Keratinocyte (primary cell): Measurements from ENCODE around the gene BTG3. TPM values are rescaled to one million over a fixed set of nuclear protein-coding genes. Genes with fewer than 3 reads are reported as not detected.

Experiments
- DNase-seq: peaks from one replicate; pipeline ENCODE4 v3.0.0-alpha.2; 2011; ENCODE audit warnings: low read depth, missing footprints, low spot score
- FAIRE-seq: peaks from 2 replicates; lab custom pipeline; 2011; peaks lifted over from hg19 to GRCh38; lab: Jason Lieb, UNC
- H2AFZ ChIP-seq: 2 replicates; pipeline ENCODE4 v1.6.0; 2012; ENCODE audit warnings: low read length, control low read depth, inconsistent platforms; ENCODE audit not compliant: control insufficient read depth
- H3K27ac ChIP-seq: 2 replicates; pipeline ENCODE4 v1.5.1; 2011; ENCODE audit warnings: low read length; ENCODE audit not compliant: control insufficient read depth, insufficient read depth
- H3K27me3 ChIP-seq: 3 replicates; pipeline ENCODE4 v1.6.0; 2011; ENCODE audit warnings: low read length; ENCODE audit not compliant: control insufficient read depth, insufficient read depth; ENCODE audit errors: extremely low read depth
- H3K36me3 ChIP-seq, 2 experiments: 2 replicates in 1 of 2; 3 replicates in 1 of 2; pipeline ENCODE4 v1.5.1; 2011; ENCODE audit warnings: low read length in 2 of 2, mild to moderate bottlenecking in 1 of 2; ENCODE audit not compliant: control insufficient read depth in 2 of 2, insufficient read depth in 2 of 2; ENCODE audit errors: extremely low read depth in 1 of 2
- H3K4me1 ChIP-seq: 3 replicates; pipeline ENCODE4 v1.5.1; 2011; ENCODE audit warnings: low read length; ENCODE audit not compliant: control insufficient read depth, insufficient read depth; ENCODE audit errors: extremely low read depth
- H3K4me2 ChIP-seq: 3 replicates; pipeline ENCODE4 v1.6.0; 2011; ENCODE audit warnings: low read depth, low read length; ENCODE audit not compliant: control insufficient read depth, insufficient read depth; ENCODE audit errors: extremely low read depth
- H3K4me3 ChIP-seq, 3 experiments: fragments of 200-600 bp in 1 of 3; sonication (generic) in 1 of 3; 2 replicates in 2 of 3; 3 replicates in 1 of 3; pipeline ENCODE4 v1.5.1; 2011 to 2016; ENCODE audit warnings: low read length in 3 of 3, mild to moderate bottlenecking in 3 of 3, control low read depth in 2 of 3, inconsistent platforms in 1 of 3, low read depth in 1 of 3, mixed read lengths in 1 of 3, mixed run types in 1 of 3, moderate library complexity in 1 of 3; ENCODE audit not compliant: control insufficient read depth in 2 of 3, insufficient read depth in 2 of 3; ENCODE audit errors: extremely low read depth in 1 of 3
- H3K79me2 ChIP-seq: 2 replicates; pipeline ENCODE4 v1.6.0; 2012; ENCODE audit warnings: low read length; ENCODE audit not compliant: control insufficient read depth, insufficient read depth
- H3K9ac ChIP-seq: 3 replicates; pipeline ENCODE4 v1.6.0; 2011; ENCODE audit warnings: low read length; ENCODE audit not compliant: control insufficient read depth, insufficient read depth; ENCODE audit errors: extremely low read depth
- H3K9me1 ChIP-seq: 3 replicates; pipeline ENCODE4 v1.6.0; 2011; ENCODE audit warnings: low read length; ENCODE audit not compliant: control insufficient read depth, insufficient read depth; ENCODE audit errors: extremely low read depth
- H3K9me3 ChIP-seq: 2 replicates; pipeline ENCODE4 v1.5.1; 2012; ENCODE audit warnings: low read depth, low read length; ENCODE audit not compliant: control insufficient read depth
- H4K20me1 ChIP-seq: 3 replicates; pipeline ENCODE4 v1.6.0; 2011; ENCODE audit warnings: low read length; ENCODE audit not compliant: control insufficient read depth, insufficient read depth; ENCODE audit errors: extremely low read depth
- CTCF ChIP-seq, 3 experiments: IDR thresholded peaks in 1 of 3; conservative IDR thresholded peaks in 1 of 3; optimal IDR thresholded peaks in 1 of 3; 2 replicates in 2 of 3; 3 replicates in 1 of 3; pipeline versions ENCODE3 to v1.5.1; 2011; ENCODE audit warnings: low read length in 3 of 3, mild to moderate bottlenecking in 3 of 3, moderate library complexity in 2 of 3, control low read depth in 1 of 3, inconsistent platforms in 1 of 3; ENCODE audit not compliant: insufficient read depth in 2 of 3; ENCODE audit errors: extremely low read depth in 1 of 3
- EZH2 ChIP-seq: IDR thresholded peaks from one replicate; pipeline ENCODE4 v1.6.1; 2012; ENCODE audit warnings: inconsistent platforms, mild to moderate bottlenecking, low read length, moderate library complexity
- dilution Hi-C: fragments of 300-500 bp; cut with MboI; formaldehyde crosslinking; loops from one replicate; pipeline ENCODE4 v1.7.0; 2020; ENCODE audit warnings: low sequenced_read_pairs; ENCODE audit not compliant: extremely low pct_ligation_motif_present
- polyA plus RNA-seq, 5 experiments: library from polyadenylated mRNA; depleted of rRNA in 3 of 5; stranded (reverse) in 3 of 5; stranded (forward) in 1 of 5; unstranded in 1 of 5; fragments of >200 nt; gene quantifications; 1 replicate in 1 of 5; 2 replicates in 3 of 5; 3 replicates in 1 of 5; pipeline versions ENCODE4 v1.2.1 to v1.2.3, GENCODE V29; 2011 to 2012; ENCODE audit warnings: missing spikeins in 2 of 5, low read depth in 1 of 5, low replicate concordance in 1 of 5

BTG3 gene
- polyA plus RNA-seq, 1 donor (not counting 4 experiments of a cell fraction or from before 2014, with no cell fraction given), result 51.2 TPM

- dilution Hi-C loops, result no loop called here
- H3K36me3 ChIP-seq, result no peaks in the 10 kb centered on the region
- TF ChIP-seq EZH2, result no peak
- H3K4me2 ChIP-seq, result no peak overlapping the region
- H3K9me1 ChIP-seq, result no peaks in the 10 kb centered on the region
- H3K4me1 ChIP-seq, result no peaks in the 10 kb centered on the region
- H3K4me3 ChIP-seq, result no peak overlapping the region
- H2AFZ ChIP-seq, result no peak overlapping the region
- DNase-seq (no peak), FAIRE-seq (no peak)
- H4K20me1 ChIP-seq, result no peaks in the 10 kb centered on the region
- H3K79me2 ChIP-seq, result no peaks in the 10 kb centered on the region
- H3K27ac ChIP-seq, result no peak overlapping the region
- no peaks in the 10 kb centered on the region for H3K27me3 ChIP-seq
- no peaks in the 10 kb centered on the region for H3K9me3 ChIP-seq
- H3K9ac ChIP-seq, result no peak overlapping the region
Measured at GRCh38 chr21:17640821-17641220, 28.1 kb upstream of the BTG3 start.

- no peak overlapping the region for H2AFZ ChIP-seq
- no peak overlapping the region for H3K4me3 ChIP-seq
- dilution Hi-C loops, result no loop called here
- H3K27ac ChIP-seq, result no peak overlapping the region
- H3K4me2 ChIP-seq, result no peak overlapping the region
- H3K4me1 ChIP-seq, result no peaks in the 10 kb centered on the region
- no peaks in the 10 kb centered on the region for H3K27me3 ChIP-seq
- H3K9me3 ChIP-seq, result no peaks in the 10 kb centered on the region
- no peak for FAIRE-seq
- H3K9ac ChIP-seq, result no peak overlapping the region
- DNase-seq, result no peak
- no peak for TF ChIP-seq CTCF (optimal IDR thresholded peaks at IDR 0.05 in 1 of 3, IDR thresholded peaks at IDR 0.05 in 1 of 3, conservative IDR thresholded peaks at IDR 0.05 in 1 of 3; ENCODE audit: extremely low read depth in 1 of 3, insufficient read depth in 2 of 3, low read length in 3 of 3)
- no peak for TF ChIP-seq EZH2
- H3K9me1 ChIP-seq, result no peaks in the 10 kb centered on the region
- H4K20me1 ChIP-seq, result no peaks in the 10 kb centered on the region
- no peaks in the 10 kb centered on the region for H3K36me3 ChIP-seq
- H3K79me2 ChIP-seq, result no peaks in the 10 kb centered on the region
Measured at GRCh38 chr21:17636711-17637110, 24.0 kb upstream of the BTG3 start.

- H3K4me3 ChIP-seq, result no peak overlapping the region
- no peaks in the 10 kb centered on the region for H3K79me2 ChIP-seq
- no peak overlapping the region for H2AFZ ChIP-seq
- no peaks in the 10 kb centered on the region for H3K9me3 ChIP-seq
- no peak overlapping the region for H3K4me2 ChIP-seq
- DNase-seq (no peak), FAIRE-seq (no peak)
- no peaks in the 10 kb centered on the region for H3K27me3 ChIP-seq
- no peak for TF ChIP-seq EZH2
- TF ChIP-seq CTCF (optimal IDR thresholded peaks at IDR 0.05 in 1 of 3, IDR thresholded peaks at IDR 0.05 in 1 of 3, conservative IDR thresholded peaks at IDR 0.05 in 1 of 3; ENCODE audit: extremely low read depth in 1 of 3, insufficient read depth in 2 of 3, low read length in 3 of 3), result no peak
- no peak overlapping the region for H3K9ac ChIP-seq
- no peak overlapping the region for H3K27ac ChIP-seq
- H3K36me3 ChIP-seq, result no peaks in the 10 kb centered on the region
- dilution Hi-C loops, result no loop called here
- H3K4me1 ChIP-seq, result no peaks in the 10 kb centered on the region
- no peaks in the 10 kb centered on the region for H3K9me1 ChIP-seq
- no peaks in the 10 kb centered on the region for H4K20me1 ChIP-seq
Measured at GRCh38 chr21:17631195-17631594, 18.5 kb upstream of the BTG3 start.
